Lower leg skin (tissue), 4 donors: ENCODE data around the gene ZNF532. TPM values are rescaled to one million over a fixed set of nuclear protein-coding genes. Genes with fewer than 3 reads are reported as not detected.

Experiments
- DNase-seq, 2 donors: peaks; one replicate each; pipeline ENCODE4 v3.0.0-alpha.2; 2019; ENCODE audit warnings: low spot score in 2 of 2
- H3K4me3 ChIP-seq: fragments of 200-600 bp; sonication (generic); 2 replicates; pipeline ENCODE4 v1.5.1; 2017; ENCODE audit warnings: mild to moderate bottlenecking, low read depth; ENCODE audit not compliant: poor library complexity, severe bottlenecking
- POLR2A ChIP-seq, 2 donors: fragments of 450-650 bp; IDR thresholded peaks; one replicate each; pipeline ENCODE4 v1.6.1; 2016 to 2017; ENCODE audit warnings: antibody characterized with exemption in 2 of 2, mild to moderate bottlenecking in 1 of 2, moderate library complexity in 1 of 2
- WGBS, 2 donors: methylation state at CpG; one replicate each; pipeline ENCODE4 v1.1.5; 2018; 5-methylcytosine and 5-hydroxymethylcytosine counted together
- intact Hi-C: fragments of 100-400 bp; cut with DNase I; formaldehyde crosslinking; loops from one replicate; pipeline ENCODE4 v1.15.0; 2023; ENCODE audit warnings: low total_unique reads
- total RNA-seq, 4 donors: library from RNA; depleted of rRNA; stranded (reverse); fragments of >200 nt; gene quantifications; one replicate each; pipeline ENCODE4 v1.1.0, GENCODE V29; 2016
- TF ChIP-seq, protein P1 (sequence below), 3 donors: fragments of 450-650 bp; IDR thresholded peaks; one replicate each; pipeline ENCODE4 v1.5.1; 2016; ENCODE audit warnings: antibody characterized with exemption in 3 of 3, mild to moderate bottlenecking in 3 of 3, moderate library complexity in 2 of 3

ZNF532 gene
- total RNA-seq, 4 donors from 2014 or later = 11.1 to 40.1 (median 29.8) TPM

DNA sequence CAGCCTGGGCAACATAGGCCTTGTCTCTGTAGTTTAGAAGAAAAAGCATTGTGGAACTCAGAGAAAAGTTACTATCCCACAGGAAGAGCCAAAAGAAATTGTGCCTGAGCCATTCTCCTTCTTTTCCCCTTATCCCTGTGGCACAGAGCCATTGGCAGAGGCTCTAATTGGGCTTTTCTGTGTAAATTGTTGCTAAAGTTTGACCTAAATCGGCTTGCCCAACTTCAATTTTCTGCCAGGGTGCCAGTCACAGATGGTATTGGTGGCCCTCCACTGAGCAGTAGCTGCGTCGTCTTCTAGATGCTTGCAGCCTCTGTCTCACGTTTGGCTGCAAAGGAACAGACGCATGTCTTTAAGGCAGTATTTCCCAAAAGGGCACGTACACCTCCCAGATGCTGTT lies 30.3 kb downstream of the ZNF532 start:
- 63 to 73% methylated on average over 6 of the region's 6 CpGs for WGBS, 2 donors
- TF ChIP-seq, protein P1, sequence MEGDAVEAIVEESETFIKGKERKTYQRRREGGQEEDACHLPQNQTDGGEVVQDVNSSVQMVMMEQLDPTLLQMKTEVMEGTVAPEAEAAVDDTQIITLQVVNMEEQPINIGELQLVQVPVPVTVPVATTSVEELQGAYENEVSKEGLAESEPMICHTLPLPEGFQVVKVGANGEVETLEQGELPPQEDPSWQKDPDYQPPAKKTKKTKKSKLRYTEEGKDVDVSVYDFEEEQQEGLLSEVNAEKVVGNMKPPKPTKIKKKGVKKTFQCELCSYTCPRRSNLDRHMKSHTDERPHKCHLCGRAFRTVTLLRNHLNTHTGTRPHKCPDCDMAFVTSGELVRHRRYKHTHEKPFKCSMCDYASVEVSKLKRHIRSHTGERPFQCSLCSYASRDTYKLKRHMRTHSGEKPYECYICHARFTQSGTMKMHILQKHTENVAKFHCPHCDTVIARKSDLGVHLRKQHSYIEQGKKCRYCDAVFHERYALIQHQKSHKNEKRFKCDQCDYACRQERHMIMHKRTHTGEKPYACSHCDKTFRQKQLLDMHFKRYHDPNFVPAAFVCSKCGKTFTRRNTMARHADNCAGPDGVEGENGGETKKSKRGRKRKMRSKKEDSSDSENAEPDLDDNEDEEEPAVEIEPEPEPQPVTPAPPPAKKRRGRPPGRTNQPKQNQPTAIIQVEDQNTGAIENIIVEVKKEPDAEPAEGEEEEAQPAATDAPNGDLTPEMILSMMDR (IDR thresholded peaks at IDR 0.05) = no peak
- no peak for TF ChIP-seq POLR2A (IDR thresholded peaks at IDR 0.05)
- no peak for DNase-seq
- no peak overlapping the region for H3K4me3 ChIP-seq
- intact Hi-C loops = no loop called here

DNA sequence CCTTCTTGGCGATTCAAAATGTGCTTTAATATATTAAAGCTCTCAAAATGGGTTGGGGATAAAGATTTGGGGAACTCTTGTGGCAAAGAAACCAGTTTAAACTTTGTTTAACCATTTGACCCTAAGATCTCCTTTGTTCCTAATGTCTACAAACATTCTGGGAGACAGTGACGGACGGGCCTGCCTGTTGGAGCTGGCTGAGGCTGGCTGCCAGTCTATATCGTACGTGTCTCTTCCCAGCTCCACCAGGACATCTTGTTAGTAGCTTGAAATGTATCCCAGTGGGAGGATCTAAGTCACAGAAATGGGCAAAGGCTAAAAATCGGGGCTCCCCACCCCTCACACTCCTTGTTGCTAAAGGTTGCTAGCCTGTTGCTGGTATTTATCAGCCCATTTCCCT lies 30.7 kb downstream of the ZNF532 start:
- no peak for DNase-seq
- intact Hi-C loops = no loop called here
- WGBS, 2 donors = 58 to 65% methylated on average over 6 of the region's 6 CpGs
- no peak overlapping the region for H3K4me3 ChIP-seq
- TF ChIP-seq, protein P1 (IDR thresholded peaks at IDR 0.05) = no peak
- TF ChIP-seq POLR2A (IDR thresholded peaks at IDR 0.05) = no peak

DNA sequence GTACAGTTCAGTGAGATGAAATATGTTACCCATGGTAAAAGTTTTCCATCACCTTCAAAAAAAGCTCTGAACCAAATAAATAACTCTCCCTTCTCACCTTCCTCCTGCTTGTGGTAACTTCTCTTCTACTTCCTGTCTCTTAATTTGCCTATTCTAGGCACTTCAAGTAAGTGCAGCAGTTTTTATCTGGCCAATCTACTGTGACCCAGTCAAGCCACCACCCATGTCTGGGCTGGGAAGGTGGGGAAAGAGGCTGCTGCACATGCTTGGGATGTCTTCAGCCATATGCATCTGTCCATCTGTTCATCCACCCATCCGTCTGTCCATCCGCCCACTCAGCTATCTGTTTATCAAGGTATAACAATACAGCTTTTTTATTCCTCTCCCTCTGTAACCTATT lies 31.6 kb downstream of the ZNF532 start:
- intact Hi-C loops = no loop called here
- DNase-seq = no peak
- H3K4me3 ChIP-seq = no peak overlapping the region
- no peak for TF ChIP-seq POLR2A (IDR thresholded peaks at IDR 0.05)
- WGBS, 2 donors = 71 to 83% methylated on average over 2 of the region's 2 CpGs

DNA sequence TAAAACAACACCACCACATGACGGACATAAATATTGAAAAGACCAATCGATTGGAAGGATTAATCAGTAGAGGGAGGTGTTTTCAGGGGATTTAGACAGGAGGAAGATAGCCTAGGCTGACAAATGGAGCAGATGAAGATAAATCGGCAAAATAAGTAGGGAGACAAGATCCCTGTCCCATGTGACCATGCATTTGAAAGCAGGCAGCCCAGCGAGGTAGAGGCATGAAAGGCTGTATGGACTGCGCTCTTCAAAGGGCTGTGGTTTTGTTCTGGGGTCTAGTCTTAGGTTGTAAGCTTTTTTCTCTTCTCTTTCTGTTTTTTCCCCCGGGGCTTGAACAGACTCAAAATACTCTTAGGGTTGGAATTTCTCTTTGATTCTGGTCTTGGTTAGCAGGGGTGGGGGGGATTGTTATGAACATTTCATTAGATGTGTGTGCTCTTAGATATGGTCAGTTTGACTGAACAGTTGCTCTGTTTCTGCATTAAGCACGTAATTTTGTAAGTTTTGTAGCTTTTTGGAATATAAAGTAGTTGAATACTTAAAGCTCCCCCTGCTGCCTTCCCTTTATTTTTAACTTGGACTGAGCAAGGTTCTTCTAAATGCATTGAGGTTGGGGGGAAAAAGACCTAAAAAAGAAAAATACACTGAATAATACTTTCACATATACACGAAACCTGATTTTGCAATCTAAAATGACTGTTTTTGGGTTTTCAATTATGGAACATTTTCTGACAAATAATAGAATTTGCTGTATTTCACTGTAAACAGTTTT lies 32.2 kb downstream of the ZNF532 start:
- DNase-seq = no peak
- 80 to 83% methylated on average over 8 of the region's 8 CpGs for WGBS, 2 donors
- no peak for TF ChIP-seq POLR2A (IDR thresholded peaks at IDR 0.05)
- TF ChIP-seq, protein P1 (IDR thresholded peaks at IDR 0.05) = no peak
- intact Hi-C loops = no loop called here
- H3K4me3 ChIP-seq = no peak overlapping the region

DNA sequence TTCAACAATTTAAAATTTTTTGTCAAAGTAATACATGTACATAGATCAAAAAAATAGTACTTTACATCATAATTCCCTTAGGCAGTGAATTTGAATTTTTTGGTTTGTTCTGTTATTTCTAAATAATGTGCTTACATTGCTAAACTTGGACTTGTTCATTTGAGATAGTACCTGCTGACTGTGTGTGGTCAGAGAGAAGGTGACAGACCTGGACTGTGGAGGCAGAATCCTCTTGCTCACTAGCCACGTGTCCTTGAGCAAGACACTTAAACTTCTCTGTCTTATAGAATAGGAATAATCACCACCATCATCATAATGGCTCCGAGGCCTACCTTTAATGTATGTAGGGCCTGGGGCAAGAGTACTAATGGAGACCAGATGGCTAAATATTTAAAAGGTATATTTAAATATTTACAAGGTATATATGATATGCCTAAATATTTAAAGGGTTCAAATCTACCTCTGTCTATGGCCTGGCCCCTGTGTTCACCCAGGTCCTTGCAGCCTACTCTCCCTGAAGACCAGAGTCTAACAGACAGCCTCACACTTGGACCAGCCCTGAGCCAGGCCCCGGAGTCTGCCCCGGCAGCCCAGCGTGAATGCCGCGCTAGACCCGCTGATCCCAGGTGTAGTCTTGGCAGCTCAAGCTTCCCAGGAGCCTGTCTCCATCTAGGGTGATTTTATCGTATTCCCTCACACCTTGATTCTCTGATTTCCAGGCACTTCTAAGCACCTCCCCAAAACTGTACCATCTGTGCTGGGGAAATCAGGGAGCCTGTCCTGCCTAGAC lies 33.5 kb downstream of the ZNF532 start:
- TF ChIP-seq, protein P1 (IDR thresholded peaks at IDR 0.05) = no peak
- TF ChIP-seq POLR2A (IDR thresholded peaks at IDR 0.05) = no peak
- WGBS, 2 donors = 91 to 95% methylated on average over 9 of the region's 9 CpGs
- intact Hi-C loops = no loop called here
- H3K4me3 ChIP-seq = no peak overlapping the region
- no peak for DNase-seq

DNA sequence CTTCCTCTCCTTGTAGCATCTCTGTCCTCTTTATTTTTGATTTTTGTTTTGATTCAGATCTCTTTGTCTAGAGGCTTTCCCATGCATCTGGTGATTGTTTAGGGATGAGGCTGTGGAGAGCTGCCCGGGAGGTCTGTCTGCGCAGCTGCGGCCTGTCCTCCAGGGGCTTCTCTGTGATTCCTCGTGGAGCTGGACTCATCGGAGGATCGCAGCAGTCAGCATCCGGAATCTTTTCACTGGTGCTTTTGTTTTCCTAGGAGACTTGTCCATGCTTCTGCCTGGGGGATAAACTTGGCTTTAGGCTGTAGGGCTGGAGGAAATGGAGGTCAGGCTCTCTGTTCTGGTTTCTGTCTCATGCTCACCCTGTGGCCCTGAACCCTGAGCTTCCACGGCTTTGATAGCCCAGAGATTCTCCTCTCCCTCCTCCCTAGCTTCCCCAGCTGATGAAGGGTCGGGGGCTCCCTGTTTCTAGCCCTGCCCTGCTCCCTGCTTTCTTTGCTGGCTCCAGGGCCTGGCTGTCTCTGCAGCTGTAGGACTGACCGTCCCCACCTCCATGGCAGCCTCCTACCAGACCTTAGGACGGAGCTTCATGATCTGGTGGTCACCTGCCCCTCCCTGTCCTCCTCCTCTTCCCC lies 35.5 kb downstream of the ZNF532 start:
- DNase-seq = no peak

More for the DNA sequence above, 35.5 kb downstream of the ZNF532 start:
- intact Hi-C loops = no loop called here
- TF ChIP-seq, protein P1 (IDR thresholded peaks at IDR 0.05) = no peak
- TF ChIP-seq POLR2A (IDR thresholded peaks at IDR 0.05) = no peak
- no peak overlapping the region for H3K4me3 ChIP-seq
- 77 to 81% methylated on average over 11 of the region's 11 CpGs for WGBS, 2 donors
